ENCODE data around the gene KCNC4. TPM values are rescaled to one million over a fixed set of nuclear protein-coding genes. Genes with fewer than 3 reads are reported as not detected.

The KCNC4 gene
- total and polyA plus RNA-seq, 2 of the 4 experiments (the other 2 are of a cell fraction), result 0.18 to 2.3 TPM

- Histone ChIP-seq H3K27ac (ENCODE audit: insufficient read depth, low read length) (no peak overlapping the region), H3K9me1 (ENCODE audit: insufficient read depth, low read length) (no peaks in the 10 kb centered on the region; the same call in 1 of the 2 replicates), H4K8ac (ENCODE audit: low read depth in 2 of 2, low read length in 2 of 2) (no peak overlapping the region), H3K14ac (replicated peaks; ENCODE audit: low read depth, low read length) (no peak overlapping the region), H2AK5ac (ENCODE audit: low read depth, low read length) (no peak overlapping the region), H2BK15ac (ENCODE audit: low read depth, low read length) (no peak overlapping the region), H3K4me1 (ENCODE audit: control insufficient read depth, insufficient read depth, low read length) (peaks cover 6% of the 10 kb centered on the region), H3K56ac (ENCODE audit: extremely low read depth, insufficient read depth, low read length) (no peak overlapping the region), H2AK9ac (replicated peaks; ENCODE audit: low read depth, low read length, poor library complexity) (no peak overlapping the region), H4K91ac (ENCODE audit: insufficient read depth, low read depth, low read length) (no peak overlapping the region), H3K4me3 (ENCODE audit: insufficient read depth, low read depth, low read length) (no peak overlapping the region), H3K27me3 (ENCODE audit: control insufficient read depth, insufficient read depth, low read length) (peaks cover 36% of the 10 kb centered on the region), H4K5ac (ENCODE audit: low read depth, low read length) (no peak overlapping the region), H4K20me1 (ENCODE audit: insufficient read depth, low read length) (no peaks in the 10 kb centered on the region), H3K18ac (ENCODE audit: low read depth, low read length) (no peak overlapping the region), H3K23ac (ENCODE audit: low read depth, low read length) (no peak overlapping the region), H3K9ac (ENCODE audit: low read depth, low read length) (no peak overlapping the region), H3K9me3 (ENCODE audit: control insufficient read depth, insufficient read depth, low read length) (no peaks in the 10 kb centered on the region), H3K36me3 (ENCODE audit: control insufficient read depth, insufficient read depth, low read length) (no peaks in the 10 kb centered on the region), H3K4me2 (ENCODE audit: low read depth, low read length) (no peak overlapping the region), H2BK20ac (ENCODE audit: low read depth, low read length) (no peak overlapping the region), H2BK5ac (ENCODE audit: low read depth, low read length, poor library complexity, severe bottlenecking) (no peak overlapping the region), H2AFZ (replicated peaks; ENCODE audit: low read length, poor library complexity) (no peak overlapping the region), H2BK120ac (ENCODE audit: low read depth, low read length) (no peak overlapping the region), H3K79me1 (ENCODE audit: low read depth in 1 of 2, low read length in 2 of 2) (no peaks in the 10 kb centered on the region), H3K4ac (ENCODE audit: low read depth, low read length) (no peak overlapping the region)
- TF ChIP-seq, protein P1, sequence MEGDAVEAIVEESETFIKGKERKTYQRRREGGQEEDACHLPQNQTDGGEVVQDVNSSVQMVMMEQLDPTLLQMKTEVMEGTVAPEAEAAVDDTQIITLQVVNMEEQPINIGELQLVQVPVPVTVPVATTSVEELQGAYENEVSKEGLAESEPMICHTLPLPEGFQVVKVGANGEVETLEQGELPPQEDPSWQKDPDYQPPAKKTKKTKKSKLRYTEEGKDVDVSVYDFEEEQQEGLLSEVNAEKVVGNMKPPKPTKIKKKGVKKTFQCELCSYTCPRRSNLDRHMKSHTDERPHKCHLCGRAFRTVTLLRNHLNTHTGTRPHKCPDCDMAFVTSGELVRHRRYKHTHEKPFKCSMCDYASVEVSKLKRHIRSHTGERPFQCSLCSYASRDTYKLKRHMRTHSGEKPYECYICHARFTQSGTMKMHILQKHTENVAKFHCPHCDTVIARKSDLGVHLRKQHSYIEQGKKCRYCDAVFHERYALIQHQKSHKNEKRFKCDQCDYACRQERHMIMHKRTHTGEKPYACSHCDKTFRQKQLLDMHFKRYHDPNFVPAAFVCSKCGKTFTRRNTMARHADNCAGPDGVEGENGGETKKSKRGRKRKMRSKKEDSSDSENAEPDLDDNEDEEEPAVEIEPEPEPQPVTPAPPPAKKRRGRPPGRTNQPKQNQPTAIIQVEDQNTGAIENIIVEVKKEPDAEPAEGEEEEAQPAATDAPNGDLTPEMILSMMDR (conservative IDR thresholded peaks at IDR 0.05; ENCODE audit: low read depth, low read length), result no peak
- TF ChIP-seq, protein P2, sequence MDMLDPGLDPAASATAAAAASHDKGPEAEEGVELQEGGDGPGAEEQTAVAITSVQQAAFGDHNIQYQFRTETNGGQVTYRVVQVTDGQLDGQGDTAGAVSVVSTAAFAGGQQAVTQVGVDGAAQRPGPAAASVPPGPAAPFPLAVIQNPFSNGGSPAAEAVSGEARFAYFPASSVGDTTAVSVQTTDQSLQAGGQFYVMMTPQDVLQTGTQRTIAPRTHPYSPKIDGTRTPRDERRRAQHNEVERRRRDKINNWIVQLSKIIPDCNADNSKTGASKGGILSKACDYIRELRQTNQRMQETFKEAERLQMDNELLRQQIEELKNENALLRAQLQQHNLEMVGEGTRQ (IDR thresholded peaks at IDR 0.05; ENCODE audit: low read depth, low read length), result no peak
- no peak for TF ChIP-seq POLR2A (IDR thresholded peaks at IDR 0.05; ENCODE audit: low read depth, low read length)
- no peak for TF ChIP-seq FOS (IDR thresholded peaks at IDR 0.05; ENCODE audit: low read depth, low read length)
- no peak for TF ChIP-seq NFE2L2 (IDR thresholded peaks at IDR 0.05; ENCODE audit: low read depth, low read length)
- intact Hi-C loops (cut with micrococcal nuclease) (loop anchor here (2.0 kb wide), 1 partner anchor 73 kb away; no protein-coding TSS in a partner anchor), dilution Hi-C loops (cut with HindIII; ENCODE audit: low sequenced_read_pairs, unreplicated experiment) (no loop called here), in situ Hi-C loops (cut with MboI; ENCODE audit: low sequenced_read_pairs) (no loop called here)
- peak; percentile 19 for ATAC-seq (ENCODE audit: low read depth)
- BruUV-seq (replicated peaks), result no TSS peak
- POLR2A ChIA-PET (ENCODE audit: unreplicated experiment), result no interaction called here
- CTCF ChIA-PET, result interaction anchor here (1.3 kb wide), 1 partner anchor 32 kb away, joined by 4 read pairs; no protein-coding TSS in a partner anchor
- DNase-seq, result no peak
- 67% methylated on average over 4 of the region's 11 CpGs; no CpG with 5 or more reads in 1 of the 2 experiments for WGBS, 2 experiments (ENCODE audit: extremely low coverage in 2 of 2, insufficient read length in 1 of 2)
Observed at GRCh38 chr1:110239441-110240430, 29.6 kb downstream of the KCNC4 start.
